SU-DHL-6 (cell line): ENCODE measurements around the gene STMN1.

ENCODE experiments used
- H2AFZ ChIP-seq: fragments of 200-600 bp; sonication (generic); 2 replicates; pipeline ENCODE4 v1.6.1; 2014; ENCODE audit warnings: low read depth, mild to moderate bottlenecking, moderate library complexity, mixed read lengths, antibody characterized with exemption, low read length; ENCODE audit not compliant: severe bottlenecking
- H3F3A ChIP-seq: fragments of 200-600 bp; shearing (Covaris generic); 2 replicates; pipeline ENCODE4 v1.6.0; 2016; ENCODE audit warnings: antibody characterized with exemption, mild to moderate bottlenecking; ENCODE audit not compliant: insufficient read depth
- H3K27ac ChIP-seq: fragments of 200-600 bp; sonication (generic); 2 replicates; pipeline ENCODE4 v1.5.1; 2016; ENCODE audit warnings: low read depth, mild to moderate bottlenecking, low read length, moderate library complexity, mixed read lengths
- H3K27me3 ChIP-seq: fragments of 200-600 bp; sonication (generic), shearing (Covaris generic); 2 replicates; pipeline ENCODE4 v1.6.0; 2014; ENCODE audit warnings: mild to moderate bottlenecking, low read length
- H3K36me3 ChIP-seq: fragments of 200-600 bp; sonication (generic); 2 replicates; pipeline ENCODE4 v1.6.1; 2014; ENCODE audit warnings: mild to moderate bottlenecking, low read length, mixed read lengths
- H3K4me2 ChIP-seq: fragments of 300-600, 200-600 bp; shearing (Covaris generic), sonication (generic); 2 replicates; pipeline ENCODE4 v1.6.0; 2014; ENCODE audit warnings: low read length, low read depth, mild to moderate bottlenecking; ENCODE audit not compliant: poor library complexity, severe bottlenecking
- H3K4me3 ChIP-seq: fragments of 200-600 bp; sonication (generic); 2 replicates; pipeline ENCODE4 v1.5.1; 2014; ENCODE audit warnings: antibody characterized with exemption, low read length, mild to moderate bottlenecking, mixed read lengths; ENCODE audit not compliant: insufficient read depth, poor library complexity, severe bottlenecking
- H3K79me2 ChIP-seq: fragments of 200-600 bp; sonication (generic); 2 replicates; pipeline ENCODE4 v1.6.1; 2014; ENCODE audit warnings: mild to moderate bottlenecking, low read length, moderate library complexity; ENCODE audit not compliant: insufficient read depth
- H3K9ac ChIP-seq: fragments of 200-600 bp; sonication (generic); 2 replicates; pipeline ENCODE4 v1.7.0; 2014; ENCODE audit warnings: mild to moderate bottlenecking, low read length
- H3K9me2 ChIP-seq: fragments of 200-600 bp; sonication (generic); replicated peaks from 2 replicates; pipeline ENCODE4 v1.6.1; 2014; ENCODE audit warnings: low read length; ENCODE audit not compliant: insufficient read depth
- H3K9me3 ChIP-seq: fragments of 200-600 bp; sonication (generic); 2 replicates; pipeline ENCODE4 v1.6.1; 2014; ENCODE audit warnings: low read length, mixed read lengths; ENCODE audit not compliant: insufficient read depth
- H4K20me1 ChIP-seq: fragments of 200-600 bp; sonication (generic); 2 replicates; pipeline ENCODE4 v1.6.1; 2014; ENCODE audit warnings: low read depth, mild to moderate bottlenecking, antibody characterized with exemption, low read length, moderate library complexity, mixed read lengths
- EZH2phosphoT487 ChIP-seq: fragments of 200-600 bp; sonication (generic), shearing (Covaris generic); conservative IDR thresholded peaks from 2 replicates; pipeline ENCODE4 v1.6.1; 2018; ENCODE audit warnings: mild to moderate bottlenecking, antibody characterized with exemption, low read length, moderate library complexity, mixed read lengths
- TF ChIP-seq, protein P1 (sequence below): fragments of 200-600 bp; sonication (generic); IDR thresholded peaks from one replicate; pipeline ENCODE4 v1.5.1; 2017; ENCODE audit warnings: antibody characterized with exemption, mild to moderate bottlenecking, low read length, moderate library complexity; ENCODE audit not compliant: insufficient read depth, poor library complexity, severe bottlenecking

Gene STMN1

DNA sequence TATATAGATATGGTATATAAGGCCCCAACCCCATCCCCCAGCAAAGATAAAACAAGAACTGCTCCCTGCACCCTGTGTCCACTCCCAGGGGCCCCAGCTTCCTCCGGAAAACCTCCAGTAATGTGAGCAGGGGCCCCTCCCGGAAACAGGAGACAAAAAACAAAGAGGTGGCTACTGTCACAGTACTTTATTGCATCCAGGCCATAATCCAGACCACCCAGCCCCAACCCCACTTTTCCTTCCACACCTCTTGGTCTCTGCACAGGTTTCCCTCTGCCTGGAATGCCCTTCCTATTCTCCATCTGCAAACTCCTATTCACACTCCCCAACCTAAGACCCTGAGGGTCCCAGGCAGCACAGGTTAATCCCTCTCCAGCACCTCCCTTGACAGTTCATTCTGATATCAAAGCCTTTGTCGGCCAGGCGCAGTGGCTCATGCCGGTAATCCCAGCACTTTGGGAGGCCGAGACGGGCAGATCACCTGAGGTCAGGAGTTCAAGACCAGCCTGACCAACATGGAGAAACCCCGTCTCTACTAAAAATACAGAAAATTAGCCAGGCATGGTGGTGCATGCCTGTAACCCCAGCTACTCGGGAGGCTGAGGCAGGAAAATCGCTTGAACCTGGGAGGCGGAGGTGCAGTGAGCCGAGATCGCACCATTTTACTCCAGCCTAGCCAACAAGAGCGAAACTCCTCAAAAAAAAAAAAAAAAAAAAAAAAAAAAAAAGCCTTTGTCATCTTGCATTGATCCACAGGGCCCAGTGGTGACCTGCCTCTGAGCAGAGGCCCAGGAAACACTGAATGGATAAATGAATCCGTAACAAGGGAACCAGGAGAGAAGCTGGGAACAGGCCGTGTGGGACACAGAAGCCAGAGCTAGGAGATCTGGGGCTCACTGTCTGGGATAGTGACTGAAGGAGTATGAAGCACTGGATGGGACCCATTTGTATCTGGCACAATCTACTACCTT lies 44.6 kb downstream of the STMN1 start:
- Histone ChIP-seq H3K9ac (no peak overlapping the region), H3K36me3 (no peaks in the 10 kb centered on the region), H3K27ac (no peak overlapping the region)

DNA sequence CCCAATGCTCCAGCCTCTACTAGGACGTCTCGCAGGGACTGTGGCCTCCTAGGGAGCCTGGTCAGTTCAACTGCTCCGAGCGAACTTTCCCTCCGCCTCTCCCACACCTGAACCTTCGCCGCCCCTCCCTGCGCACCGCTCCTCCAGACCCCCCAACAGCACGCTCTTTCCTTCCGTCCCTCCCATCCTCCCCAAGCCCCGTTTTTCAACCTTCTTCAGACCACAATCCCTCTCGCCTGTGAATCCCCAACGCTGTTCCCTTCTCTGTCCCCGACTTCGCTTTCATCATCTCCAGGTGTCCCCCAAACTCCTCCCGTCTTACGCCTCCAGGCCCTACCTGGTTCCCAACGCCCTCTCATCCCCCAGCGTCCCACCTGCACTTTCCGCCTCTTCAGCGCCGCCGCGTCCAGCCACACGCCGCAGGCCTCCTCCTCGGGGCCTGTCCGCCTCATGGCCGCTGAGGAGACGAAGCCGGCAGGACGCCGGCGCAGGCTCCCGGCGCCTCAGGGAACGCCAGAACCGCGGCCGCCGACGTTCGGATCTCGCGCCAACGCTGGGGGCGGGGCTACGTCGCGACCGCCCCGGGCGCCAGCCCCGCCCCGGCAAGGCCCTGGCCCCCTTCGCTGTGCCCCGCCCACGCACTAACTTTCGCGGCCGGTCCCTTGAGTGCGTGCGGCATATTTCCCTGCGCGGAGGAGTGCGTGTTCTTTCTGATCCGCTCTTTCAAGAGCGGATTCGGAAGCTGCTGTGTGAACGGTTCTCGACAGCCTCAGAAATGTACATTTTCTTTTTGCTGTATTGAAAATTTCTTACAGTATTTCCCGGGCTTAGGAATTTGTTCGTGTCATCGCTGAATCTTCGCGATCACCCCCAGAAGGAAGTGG lies 47.1 kb downstream of the STMN1 start, which contains the start of gene AUNIP:
Gene AUNIP (minus strand): TSS at position 552 of the 884 bp plus-strand sequence. CDS start 100 bp downstream, at position 452.
- H3K4me2 ChIP-seq, result peak within 1 kb of the TSS; percentile 96
- H3F3A ChIP-seq, result no peaks in the 10 kb centered on the region
- no peaks in the 10 kb centered on the region for H3K9me2 ChIP-seq
- H3K79me2 ChIP-seq, result peaks cover 7% of the 10 kb centered on the region; the same call in 1 of the 2 replicates
- peak within 1 kb of the TSS; percentile 90 for H2AFZ ChIP-seq
- H3K9me3 ChIP-seq, result no peaks in the 10 kb centered on the region
- no peaks in the 10 kb centered on the region for H3K27me3 ChIP-seq
- H3K4me3 ChIP-seq, result peak within 1 kb of the TSS; percentile 69
- no peaks in the 10 kb centered on the region for H3K36me3 ChIP-seq
- TF ChIP-seq, protein P1, sequence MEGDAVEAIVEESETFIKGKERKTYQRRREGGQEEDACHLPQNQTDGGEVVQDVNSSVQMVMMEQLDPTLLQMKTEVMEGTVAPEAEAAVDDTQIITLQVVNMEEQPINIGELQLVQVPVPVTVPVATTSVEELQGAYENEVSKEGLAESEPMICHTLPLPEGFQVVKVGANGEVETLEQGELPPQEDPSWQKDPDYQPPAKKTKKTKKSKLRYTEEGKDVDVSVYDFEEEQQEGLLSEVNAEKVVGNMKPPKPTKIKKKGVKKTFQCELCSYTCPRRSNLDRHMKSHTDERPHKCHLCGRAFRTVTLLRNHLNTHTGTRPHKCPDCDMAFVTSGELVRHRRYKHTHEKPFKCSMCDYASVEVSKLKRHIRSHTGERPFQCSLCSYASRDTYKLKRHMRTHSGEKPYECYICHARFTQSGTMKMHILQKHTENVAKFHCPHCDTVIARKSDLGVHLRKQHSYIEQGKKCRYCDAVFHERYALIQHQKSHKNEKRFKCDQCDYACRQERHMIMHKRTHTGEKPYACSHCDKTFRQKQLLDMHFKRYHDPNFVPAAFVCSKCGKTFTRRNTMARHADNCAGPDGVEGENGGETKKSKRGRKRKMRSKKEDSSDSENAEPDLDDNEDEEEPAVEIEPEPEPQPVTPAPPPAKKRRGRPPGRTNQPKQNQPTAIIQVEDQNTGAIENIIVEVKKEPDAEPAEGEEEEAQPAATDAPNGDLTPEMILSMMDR, result no peak
- no peak for TF ChIP-seq EZH2phosphoT487
- H3K27ac ChIP-seq, result peak within 1 kb of the TSS; percentile 23; the same call in 1 of the 2 replicates
- no peaks in the 10 kb centered on the region for H4K20me1 ChIP-seq
- H3K9ac ChIP-seq, result peak within 1 kb of the TSS; percentile 80

More for the DNA sequence above, 44.6 kb downstream of the STMN1 start:
- H3K4me3 ChIP-seq, result no peak overlapping the region
- TF ChIP-seq, protein P1, result no peak
- no peak for TF ChIP-seq EZH2phosphoT487
- no peak overlapping the region for H2AFZ ChIP-seq
- no peaks in the 10 kb centered on the region for H4K20me1 ChIP-seq
- H3F3A ChIP-seq, result no peaks in the 10 kb centered on the region
- no peaks in the 10 kb centered on the region for H3K9me3 ChIP-seq
- no peaks in the 10 kb centered on the region for H3K9me2 ChIP-seq
- H3K4me2 ChIP-seq, result no peak overlapping the region
- no peaks in the 10 kb centered on the region for H3K27me3 ChIP-seq
- H3K79me2 ChIP-seq, result no peaks in the 10 kb centered on the region; the same call in 1 of the 2 replicates

DNA sequence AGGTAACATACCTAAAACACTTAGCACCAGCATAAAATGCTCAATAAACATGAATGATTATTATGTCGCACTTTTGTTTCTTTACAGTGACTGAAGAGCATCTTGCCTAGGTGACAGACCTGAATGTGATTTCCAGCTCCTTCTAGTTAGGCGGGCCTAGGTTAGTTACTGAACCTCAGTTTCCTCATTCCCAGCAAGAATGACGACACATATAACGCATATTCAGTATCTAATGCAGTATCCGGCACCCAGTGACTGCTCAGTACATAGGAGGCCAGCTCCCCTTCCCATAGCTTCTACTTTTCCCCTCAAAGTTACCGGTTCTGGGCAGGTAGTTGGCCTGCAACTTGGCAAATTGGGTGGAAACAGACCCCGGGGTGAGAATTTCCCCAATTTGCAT lies 47.7 kb downstream of the STMN1 start:
- peak overlapping the region; percentile 90 for H2AFZ ChIP-seq
- TF ChIP-seq, protein P1, result no peak
- TF ChIP-seq EZH2phosphoT487, result no peak

More for the DNA sequence above, 47.7 kb downstream of the STMN1 start:
- peak overlapping the region; percentile 80 for H3K9ac ChIP-seq
- H3K4me3 ChIP-seq, result peak overlapping the region; percentile 69
- no peak overlapping the region for H3K27ac ChIP-seq
- H3K9me2 ChIP-seq, result no peaks in the 10 kb centered on the region
- H3K36me3 ChIP-seq, result no peaks in the 10 kb centered on the region
- no peaks in the 10 kb centered on the region for H4K20me1 ChIP-seq
- H3K79me2 ChIP-seq, result peaks cover 13% of the 10 kb centered on the region; the same call in 1 of the 2 replicates
- no peaks in the 10 kb centered on the region for H3F3A ChIP-seq
- H3K9me3 ChIP-seq, result no peaks in the 10 kb centered on the region
- peak overlapping the region; percentile 96 for H3K4me2 ChIP-seq
- H3K27me3 ChIP-seq, result no peaks in the 10 kb centered on the region
